Measurements from ENCODE around the gene KRT74.

Gene KRT74

DNA sequence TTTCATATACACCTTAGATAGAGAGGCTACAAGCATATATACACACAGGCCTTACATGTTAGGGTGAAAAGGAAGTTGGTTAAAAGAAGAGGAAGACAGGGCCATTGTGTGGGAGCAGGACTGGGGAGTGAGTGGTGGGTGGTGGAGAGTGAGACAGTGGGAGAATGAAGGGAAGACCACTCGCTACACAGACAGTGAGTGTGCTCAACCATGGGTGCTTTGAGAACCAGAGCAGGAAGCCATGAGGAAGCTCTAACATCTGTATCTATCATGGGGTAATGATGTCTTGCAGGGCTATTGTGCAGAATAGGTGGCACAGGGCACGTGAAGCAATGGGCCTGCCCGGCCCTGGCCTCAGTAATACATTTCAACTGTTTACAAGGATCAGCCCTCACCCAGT, 11.4 kb upstream of the KRT74 start:
- H2BK5ac ChIP-seq (ENCODE audit: low read depth, low read length, poor library complexity, severe bottlenecking), result no peak overlapping the region
- H3K14ac ChIP-seq (ENCODE audit: low read length in 2 of 2), result peak overlapping the region in 1 of 2 experiments; percentile 76
- H3K9me3 ChIP-seq (ENCODE audit: control insufficient read depth, low read length), result no peaks in the 10 kb centered on the region
- H2AK5ac ChIP-seq (ENCODE audit: low read length, severe bottlenecking), result no peak overlapping the region
- H3K23ac ChIP-seq (ENCODE audit: low read length in 2 of 2), result no peak overlapping the region
- no peak overlapping the region for H3K4ac ChIP-seq (ENCODE audit: low read depth in 1 of 2, low read length in 2 of 2)
- peaks cover 52 to 70% of the 10 kb centered on the region in 2 experiments for H3K27me3 ChIP-seq (ENCODE audit: control insufficient read depth in 1 of 2, insufficient read depth in 1 of 2, low read length in 2 of 2)
- WGBS, result 75% methylated on average over 3 of the region's 3 CpGs
- no peaks in the 10 kb centered on the region for H3K79me1 ChIP-seq (replicated peaks; ENCODE audit: low read length, poor library complexity, severe bottlenecking)
- no peak overlapping the region for H3K18ac ChIP-seq (ENCODE audit: low read depth in 1 of 2, low read length in 2 of 2)
- H4K8ac ChIP-seq (ENCODE audit: low read length), result no peak overlapping the region
- no peaks in the 10 kb centered on the region for H3K36me3 ChIP-seq (ENCODE audit: control insufficient read depth in 1 of 2, insufficient read depth in 2 of 2, low read depth in 1 of 2, low read length in 2 of 2)
- no peak overlapping the region for H3K4me3 ChIP-seq (ENCODE audit: insufficient read depth in 1 of 2, low read depth in 1 of 2, low read length in 2 of 2)
- H2BK120ac ChIP-seq (ENCODE audit: low read depth, low read length), result no peak overlapping the region
- H2BK12ac ChIP-seq (ENCODE audit: low read length in 2 of 2), result no peak overlapping the region
- no peak overlapping the region for H3K9ac ChIP-seq (ENCODE audit: low read length)
- H3K4me1 ChIP-seq (ENCODE audit: control insufficient read depth, insufficient read depth, low read depth, low read length), result no peaks in the 10 kb centered on the region
- H3K4me2 ChIP-seq (ENCODE audit: low read length, poor library complexity, severe bottlenecking), result no peak overlapping the region
- no peak for DNase-seq
- no peak overlapping the region for H2AFZ ChIP-seq (ENCODE audit: low read depth, low read length)
- no peak overlapping the region for H4K91ac ChIP-seq (ENCODE audit: low read length)
- H2BK15ac ChIP-seq (ENCODE audit: low read depth, poor library complexity, severe bottlenecking), result no peak overlapping the region
- no peak overlapping the region for H3K27ac ChIP-seq (ENCODE audit: low read length, poor library complexity, severe bottlenecking)

DNA sequence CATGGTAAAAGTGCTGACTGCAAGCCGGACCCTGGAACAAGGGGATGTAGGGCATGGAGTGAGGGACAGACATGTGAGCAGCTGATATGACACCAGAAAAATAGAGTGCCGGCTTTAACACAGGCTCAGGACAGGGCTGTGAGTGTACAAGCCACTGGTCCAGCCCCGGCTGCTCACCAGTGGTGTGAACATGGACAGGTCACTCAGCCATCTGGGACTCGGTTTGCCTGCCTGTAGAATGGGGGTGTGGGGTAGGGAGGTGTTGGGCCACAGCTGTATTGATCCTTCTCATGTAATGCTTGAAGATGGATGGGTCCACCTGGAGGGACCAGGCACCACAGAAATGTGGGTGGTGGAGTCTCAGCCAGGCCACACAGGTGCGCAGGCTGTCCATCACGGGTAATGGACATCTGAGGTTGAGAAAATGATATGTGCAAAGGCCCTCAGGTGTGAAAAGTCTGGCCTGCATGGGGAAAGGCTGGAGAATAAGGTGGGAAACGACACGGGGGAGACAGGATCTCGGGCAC, 10.6 kb upstream of the KRT74 start:
- 82% methylated on average over 9 of the region's 9 CpGs for WGBS
- Histone ChIP-seq H3K14ac (ENCODE audit: low read length in 2 of 2) (no peak overlapping the region), H3K4me1 (ENCODE audit: control insufficient read depth, insufficient read depth, low read depth, low read length) (no peaks in the 10 kb centered on the region), H2BK12ac (ENCODE audit: low read length in 2 of 2) (no peak overlapping the region), H3K36me3 (ENCODE audit: control insufficient read depth in 1 of 2, insufficient read depth in 2 of 2, low read depth in 1 of 2, low read length in 2 of 2) (no peaks in the 10 kb centered on the region), H3K4me3 (ENCODE audit: insufficient read depth in 1 of 2, low read depth in 1 of 2, low read length in 2 of 2) (no peak overlapping the region), H4K8ac (ENCODE audit: low read length) (no peak overlapping the region), H3K79me1 (replicated peaks; ENCODE audit: low read length, poor library complexity, severe bottlenecking) (no peaks in the 10 kb centered on the region), H3K9me3 (ENCODE audit: control insufficient read depth, low read length) (no peaks in the 10 kb centered on the region), H3K27me3 (ENCODE audit: control insufficient read depth in 1 of 2, insufficient read depth in 1 of 2, low read length in 2 of 2) (peaks cover 54 to 70% of the 10 kb centered on the region in 2 experiments), H3K4ac (ENCODE audit: low read depth in 1 of 2, low read length in 2 of 2) (no peak overlapping the region), H3K9ac (ENCODE audit: low read length) (no peak overlapping the region), H2BK15ac (ENCODE audit: low read depth, poor library complexity, severe bottlenecking) (no peak overlapping the region), H4K91ac (ENCODE audit: low read length) (no peak overlapping the region), H2BK5ac (ENCODE audit: low read depth, low read length, poor library complexity, severe bottlenecking) (no peak overlapping the region), H3K4me2 (ENCODE audit: low read length, poor library complexity, severe bottlenecking) (no peak overlapping the region), H2AFZ (ENCODE audit: low read depth, low read length) (no peak overlapping the region), H2AK5ac (ENCODE audit: low read length, severe bottlenecking) (no peak overlapping the region), H2BK120ac (ENCODE audit: low read depth, low read length) (no peak overlapping the region), H3K27ac (ENCODE audit: low read length, poor library complexity, severe bottlenecking) (no peak overlapping the region), H3K18ac (ENCODE audit: low read depth in 1 of 2, low read length in 2 of 2) (no peak overlapping the region), H3K23ac (ENCODE audit: low read length in 2 of 2) (no peak overlapping the region)
- no peak for DNase-seq

DNA sequence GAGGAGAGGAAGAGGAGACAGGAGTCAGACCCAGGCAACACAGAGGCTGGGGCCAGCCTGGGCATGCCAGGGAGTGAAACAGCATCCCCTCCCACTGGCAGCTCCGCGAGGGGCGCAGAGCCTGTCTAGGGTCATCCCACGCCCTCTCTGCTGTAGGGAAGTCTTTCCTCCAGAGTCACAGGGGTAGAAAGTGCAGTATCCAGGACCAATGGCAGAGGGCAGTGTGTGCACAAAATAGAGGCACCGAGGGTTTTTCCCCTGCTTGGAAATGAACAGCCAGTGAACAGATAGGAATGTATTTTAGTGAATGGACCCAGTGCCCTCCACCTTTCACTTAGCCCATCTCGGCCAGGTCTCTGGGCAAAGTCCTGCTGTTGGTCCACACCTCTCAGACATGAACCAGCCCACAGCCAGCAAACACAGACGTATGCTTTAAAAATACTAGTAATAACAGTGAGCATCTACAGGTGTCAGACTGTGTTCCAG, 9.4 kb upstream of the KRT74 start:
- H3K23ac ChIP-seq (ENCODE audit: low read length in 2 of 2), result no peak overlapping the region
- H4K8ac ChIP-seq (ENCODE audit: low read length), result no peak overlapping the region
- H2AK5ac ChIP-seq (ENCODE audit: low read length, severe bottlenecking), result no peak overlapping the region
- H3K4me3 ChIP-seq (ENCODE audit: insufficient read depth in 1 of 2, low read depth in 1 of 2, low read length in 2 of 2), result no peak overlapping the region
- H3K4me1 ChIP-seq (ENCODE audit: control insufficient read depth, insufficient read depth, low read depth, low read length), result no peaks in the 10 kb centered on the region
- no peak overlapping the region for H3K27ac ChIP-seq (ENCODE audit: low read length, poor library complexity, severe bottlenecking)
- no peak overlapping the region for H3K4ac ChIP-seq (ENCODE audit: low read depth in 1 of 2, low read length in 2 of 2)
- H3K9ac ChIP-seq (ENCODE audit: low read length), result no peak overlapping the region
- WGBS, result 11% methylated on average over 6 of the region's 7 CpGs
- H3K36me3 ChIP-seq (ENCODE audit: control insufficient read depth in 1 of 2, insufficient read depth in 2 of 2, low read depth in 1 of 2, low read length in 2 of 2), result no peaks in the 10 kb centered on the region
- no peaks in the 10 kb centered on the region for H3K79me1 ChIP-seq (replicated peaks; ENCODE audit: low read length, poor library complexity, severe bottlenecking)
- peak; percentile 61 for DNase-seq
- H4K91ac ChIP-seq (ENCODE audit: low read length), result no peak overlapping the region
- H2BK15ac ChIP-seq (ENCODE audit: low read depth, poor library complexity, severe bottlenecking), result no peak overlapping the region
- no peak overlapping the region for H3K14ac ChIP-seq (ENCODE audit: low read length in 2 of 2)
- no peaks in the 10 kb centered on the region for H3K9me3 ChIP-seq (ENCODE audit: control insufficient read depth, low read length)
- no peak overlapping the region for H2BK120ac ChIP-seq (ENCODE audit: low read depth, low read length)
- H3K27me3 ChIP-seq (ENCODE audit: control insufficient read depth in 1 of 2, insufficient read depth in 1 of 2, low read length in 2 of 2), result peaks cover 64 to 75% of the 10 kb centered on the region in 2 experiments
- H2AFZ ChIP-seq (ENCODE audit: low read depth, low read length), result no peak overlapping the region
- no peak overlapping the region for H2BK12ac ChIP-seq (ENCODE audit: low read length in 2 of 2)
- H2BK5ac ChIP-seq (ENCODE audit: low read depth, low read length, poor library complexity, severe bottlenecking), result no peak overlapping the region
- no peak overlapping the region for H3K18ac ChIP-seq (ENCODE audit: low read depth in 1 of 2, low read length in 2 of 2)
- no peak overlapping the region for H3K4me2 ChIP-seq (ENCODE audit: low read length, poor library complexity, severe bottlenecking)

DNA sequence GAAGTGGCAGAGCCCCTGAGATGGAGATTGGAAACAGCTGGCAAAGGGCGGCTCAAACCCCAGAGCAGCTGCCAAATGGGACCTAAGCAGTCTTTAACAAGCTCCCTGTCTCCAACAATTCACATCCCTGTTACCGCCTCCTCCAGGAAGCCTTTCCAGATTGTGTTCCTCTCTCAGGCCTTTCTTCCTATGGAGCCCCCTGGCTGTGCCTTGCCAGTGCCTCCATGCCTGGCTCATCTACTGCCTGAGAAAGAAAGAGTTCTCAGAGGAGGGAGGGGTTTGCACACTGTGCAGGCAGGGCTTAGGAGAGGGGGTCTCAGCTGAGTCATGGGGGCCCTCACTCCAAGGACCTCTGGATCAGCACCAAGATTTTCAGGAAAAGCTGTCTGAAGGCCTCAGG, 8.8 kb upstream of the KRT74 start:
- Histone ChIP-seq H2AFZ (ENCODE audit: low read depth, low read length) (no peak overlapping the region), H3K14ac (ENCODE audit: low read length in 2 of 2) (no peak overlapping the region), H3K4me3 (ENCODE audit: insufficient read depth in 1 of 2, low read depth in 1 of 2, low read length in 2 of 2) (no peak overlapping the region), H3K36me3 (ENCODE audit: control insufficient read depth in 1 of 2, insufficient read depth in 2 of 2, low read depth in 1 of 2, low read length in 2 of 2) (no peaks in the 10 kb centered on the region), H3K9ac (ENCODE audit: low read length) (no peak overlapping the region), H3K27me3 (ENCODE audit: control insufficient read depth in 1 of 2, insufficient read depth in 1 of 2, low read length in 2 of 2) (peaks cover 60 to 73% of the 10 kb centered on the region in 2 experiments), H2BK15ac (ENCODE audit: low read depth, poor library complexity, severe bottlenecking) (no peak overlapping the region), H3K4me1 (ENCODE audit: control insufficient read depth, insufficient read depth, low read depth, low read length) (no peaks in the 10 kb centered on the region), H3K79me1 (replicated peaks; ENCODE audit: low read length, poor library complexity, severe bottlenecking) (no peaks in the 10 kb centered on the region), H4K91ac (ENCODE audit: low read length) (no peak overlapping the region), H4K8ac (ENCODE audit: low read length) (no peak overlapping the region), H3K23ac (ENCODE audit: low read length in 2 of 2) (no peak overlapping the region), H2AK5ac (ENCODE audit: low read length, severe bottlenecking) (no peak overlapping the region), H3K18ac (ENCODE audit: low read depth in 1 of 2, low read length in 2 of 2) (no peak overlapping the region), H2BK12ac (ENCODE audit: low read length in 2 of 2) (no peak overlapping the region), H3K4ac (ENCODE audit: low read depth in 1 of 2, low read length in 2 of 2) (no peak overlapping the region), H2BK5ac (ENCODE audit: low read depth, low read length, poor library complexity, severe bottlenecking) (no peak overlapping the region), H3K4me2 (ENCODE audit: low read length, poor library complexity, severe bottlenecking) (no peak overlapping the region), H2BK120ac (ENCODE audit: low read depth, low read length) (no peak overlapping the region), H3K9me3 (ENCODE audit: control insufficient read depth, low read length) (no peaks in the 10 kb centered on the region), H3K27ac (ENCODE audit: low read length, poor library complexity, severe bottlenecking) (no peak overlapping the region)
- 100% methylated on average over 2 of the region's 2 CpGs for WGBS
- no peak for DNase-seq

Data from mesenchymal stem cell (in vitro differentiated cells and primary cell).